BLaER1 (cell line): ENCODE data around the gene SLC23A3.

Source experiments
- H3K27ac ChIP-seq: shearing (Covaris generic); formaldehyde crosslinking; 2 replicates; pipeline ENCODE4 v1.8.1; 2022
- H3K27me3 ChIP-seq: shearing (Covaris generic); formaldehyde crosslinking; 2 replicates; pipeline ENCODE4 v1.8.1; 2022
- H3K36me3 ChIP-seq: shearing (Covaris generic); formaldehyde crosslinking; 2 replicates; pipeline ENCODE4 v1.8.1; 2022
- H3K4me1 ChIP-seq: shearing (Covaris generic); formaldehyde crosslinking; 2 replicates; pipeline ENCODE4 v1.8.1; 2022
- H3K4me2 ChIP-seq: shearing (Covaris generic); formaldehyde crosslinking; 2 replicates; pipeline ENCODE4 v1.8.1; 2022
- H3K4me3 ChIP-seq: shearing (Covaris generic); formaldehyde crosslinking; 2 replicates; pipeline ENCODE4 v1.8.1; 2022
- H3K9ac ChIP-seq: shearing (Covaris generic); formaldehyde crosslinking; 2 replicates; pipeline ENCODE4 v1.8.1; 2022
- H3K9me3 ChIP-seq: shearing (Covaris generic); formaldehyde crosslinking; 2 replicates; pipeline ENCODE4 v1.8.1; 2022
- H4K20me1 ChIP-seq: shearing (Covaris generic); formaldehyde crosslinking; 2 replicates; pipeline ENCODE4 v1.8.1; 2022
- Cebpa-rat ChIP-seq: shearing (Covaris generic); IDR thresholded peaks from 2 replicates; pipeline ENCODE4 v1.8.1; 2022

The SLC23A3 gene

GRCh38 chr2:219169930-219170654, at the start of gene SLC23A3:
SLC23A3 (minus strand) TSS chr2:219170029; CDS start chr2:219169984, 45 bp downstream.
- Histone ChIP-seq H3K4me2 (no peak within 1 kb of the TSS), H3K4me1 (peaks cover 8% of the 10 kb centered on the region), H3K4me3 (no peak within 1 kb of the TSS), H3K9me3 (no peaks in the 10 kb centered on the region), H3K27me3 (no peaks in the 10 kb centered on the region), H3K9ac (no peak within 1 kb of the TSS), H3K36me3 (peaks cover 39% of the 10 kb centered on the region), H3K27ac (no peak within 1 kb of the TSS), H4K20me1 (peaks cover 8% of the 10 kb centered on the region; the same call in 1 of the 2 replicates)
- no peak for TF ChIP-seq Cebpa-rat

GRCh38 chr2:219218732-219219701, 49.2 kb upstream of the SLC23A3 start, which contains the start of gene ABCB6:
ABCB6 (minus strand) TSS chr2:219218958; CDS start chr2:219218673, 285 bp downstream.
- H3K27me3 ChIP-seq, result no peaks in the 10 kb centered on the region
- H3K9me3 ChIP-seq, result no peaks in the 10 kb centered on the region
- peak within 1 kb of the TSS; percentile 82 for H3K9ac ChIP-seq
- H4K20me1 ChIP-seq, result peaks cover 33% of the 10 kb centered on the region
- no peak for TF ChIP-seq Cebpa-rat
- peak within 1 kb of the TSS; percentile 99 for H3K4me2 ChIP-seq
- peaks cover 43% of the 10 kb centered on the region for H3K4me1 ChIP-seq
- peaks cover 70% of the 10 kb centered on the region for H3K36me3 ChIP-seq
- H3K27ac ChIP-seq, result peak within 1 kb of the TSS; percentile 77
- H3K4me3 ChIP-seq, result peak within 1 kb of the TSS; percentile 74

- H3K4me2 ChIP-seq, result peak overlapping the region; percentile 99
- H3K36me3 ChIP-seq, result peaks cover 70% of the 10 kb centered on the region
- H3K4me1 ChIP-seq, result peaks cover 43% of the 10 kb centered on the region
- peak overlapping the region; percentile 74 for H3K4me3 ChIP-seq
- peak overlapping the region; percentile 77 for H3K27ac ChIP-seq
- no peak for TF ChIP-seq Cebpa-rat
- H3K9me3 ChIP-seq, result no peaks in the 10 kb centered on the region
- H4K20me1 ChIP-seq, result peaks cover 29% of the 10 kb centered on the region
- peak overlapping the region; percentile 82 for H3K9ac ChIP-seq
- H3K27me3 ChIP-seq, result no peaks in the 10 kb centered on the region
These were observed 48.4 kb upstream of the SLC23A3 start for GRCh38 chr2:219218217-219218731.

- Histone ChIP-seq H3K9me3 (no peaks in the 10 kb centered on the region), H3K4me1 (peaks cover 43% of the 10 kb centered on the region), H4K20me1 (peaks cover 18% of the 10 kb centered on the region; the same call in 1 of the 2 replicates), H3K36me3 (peaks cover 66% of the 10 kb centered on the region), H3K4me3 (no peak overlapping the region), H3K27ac (no peak overlapping the region), H3K9ac (no peak overlapping the region; the same call in 1 of the 2 replicates), H3K4me2 (peak overlapping the region; percentile 99), H3K27me3 (no peaks in the 10 kb centered on the region)
- no peak for TF ChIP-seq Cebpa-rat
These were observed 46.7 kb upstream of the SLC23A3 start for GRCh38 chr2:219216535-219216915.

- no peak overlapping the region for H3K27ac ChIP-seq
- H3K4me3 ChIP-seq, result no peak overlapping the region
- peak overlapping the region; percentile 16; the same call in 1 of the 2 replicates for H3K9ac ChIP-seq
- TF ChIP-seq Cebpa-rat, result no peak
- H3K4me2 ChIP-seq, result peak overlapping the region; percentile 99; the same call in 1 of the 2 replicates
- peaks cover 64% of the 10 kb centered on the region for H3K36me3 ChIP-seq
- no peaks in the 10 kb centered on the region for H3K27me3 ChIP-seq
- peaks cover 43% of the 10 kb centered on the region for H3K4me1 ChIP-seq
- H4K20me1 ChIP-seq, result peaks cover 18% of the 10 kb centered on the region; the same call in 1 of the 2 replicates
- no peaks in the 10 kb centered on the region for H3K9me3 ChIP-seq
These were observed 46.2 kb upstream of the SLC23A3 start for GRCh38 chr2:219215871-219216534.

GRCh38 chr2:219214786-219215185, 45.0 kb upstream of the SLC23A3 start:
- Histone ChIP-seq H3K4me2 (no peak overlapping the region), H4K20me1 (peaks cover 12% of the 10 kb centered on the region; the same call in 1 of the 2 replicates), H3K4me1 (peaks cover 45% of the 10 kb centered on the region), H3K9me3 (no peaks in the 10 kb centered on the region), H3K27me3 (no peaks in the 10 kb centered on the region), H3K36me3 (peaks cover 64% of the 10 kb centered on the region), H3K27ac (no peak overlapping the region), H3K4me3 (no peak overlapping the region), H3K9ac (no peak overlapping the region)
- no peak for TF ChIP-seq Cebpa-rat

- Histone ChIP-seq H4K20me1 (peaks cover 6% of the 10 kb centered on the region; the same call in 1 of the 2 replicates), H3K9me3 (no peaks in the 10 kb centered on the region), H3K36me3 (peaks cover 65% of the 10 kb centered on the region), H3K27ac (no peak overlapping the region), H3K27me3 (no peaks in the 10 kb centered on the region), H3K4me2 (no peak overlapping the region), H3K4me1 (peaks cover 45% of the 10 kb centered on the region), H3K4me3 (no peak overlapping the region), H3K9ac (no peak overlapping the region)
- no peak for TF ChIP-seq Cebpa-rat
These were observed 44.3 kb upstream of the SLC23A3 start for GRCh38 chr2:219214141-219214540.

GRCh38 chr2:219213486-219214071, 43.8 kb upstream of the SLC23A3 start:
- peaks cover 5% of the 10 kb centered on the region; the same call in 1 of the 2 replicates for H4K20me1 ChIP-seq
- no peak for TF ChIP-seq Cebpa-rat
- H3K27ac ChIP-seq, result no peak overlapping the region
- no peak overlapping the region for H3K4me2 ChIP-seq
- H3K9me3 ChIP-seq, result no peaks in the 10 kb centered on the region
- H3K36me3 ChIP-seq, result peaks cover 71% of the 10 kb centered on the region
- no peak overlapping the region for H3K4me3 ChIP-seq
- peaks cover 47% of the 10 kb centered on the region for H3K4me1 ChIP-seq
- no peaks in the 10 kb centered on the region for H3K27me3 ChIP-seq
- H3K9ac ChIP-seq, result no peak overlapping the region

- no peaks in the 10 kb centered on the region for H3K27me3 ChIP-seq
- H3K4me2 ChIP-seq, result no peak overlapping the region
- H3K4me1 ChIP-seq, result peaks cover 47% of the 10 kb centered on the region
- no peak overlapping the region for H3K9ac ChIP-seq
- peaks cover 76% of the 10 kb centered on the region for H3K36me3 ChIP-seq
- no peak overlapping the region for H3K27ac ChIP-seq
- TF ChIP-seq Cebpa-rat, result no peak
- H4K20me1 ChIP-seq, result peaks cover 2% of the 10 kb centered on the region; the same call in 1 of the 2 replicates
- no peak overlapping the region for H3K4me3 ChIP-seq
- H3K9me3 ChIP-seq, result no peaks in the 10 kb centered on the region
These were observed 43.2 kb upstream of the SLC23A3 start for GRCh38 chr2:219213026-219213415.
